GM13977 (cell line): Measurements from ENCODE around the gene HELZ.

Source experiments
- DNase-seq: peaks from one replicate; pipeline ENCODE4 v3.0.0; 2012; ENCODE audit warnings: low spot score
- in situ Hi-C: fragments of 300-500 bp; cut with MboI; formaldehyde crosslinking; loops from one replicate; pipeline ENCODE4 v1.12.0; 2022; ENCODE audit warnings: low sequenced_read_pairs, low pct_unique_long_range_greater_than_20kb, mixed read lengths, inconsistent platforms; ENCODE audit not compliant: unreplicated experiment
- TF ChIP-seq, protein P1 (sequence below): IDR thresholded peaks from 2 replicates; pipeline ENCODE4 v1.5.1; 2012; ENCODE audit warnings: mild to moderate bottlenecking, control low read depth; ENCODE audit not compliant: insufficient read depth; ENCODE audit errors: extremely low read depth, missing control alignments

The HELZ gene

DNA sequence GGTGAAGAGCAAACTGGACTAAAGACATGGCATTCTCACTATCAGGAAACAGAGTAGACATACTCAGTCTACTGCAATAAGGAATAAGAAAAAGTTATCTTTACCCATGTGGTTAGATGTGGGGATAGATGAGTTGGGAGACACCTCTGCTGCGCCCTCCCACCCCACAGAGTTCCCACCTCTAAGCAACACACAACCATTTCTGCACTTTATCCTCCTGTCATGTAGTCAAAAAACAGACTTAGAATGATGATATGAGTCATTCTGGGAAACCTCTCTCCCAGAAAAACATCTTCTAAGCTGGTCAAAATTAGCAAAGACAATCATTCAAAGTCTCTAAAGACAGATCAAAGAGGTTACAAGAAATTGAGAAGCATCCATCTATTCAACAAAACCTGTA, 105.7 kb downstream of the HELZ start:
- no peak for DNase-seq
- TF ChIP-seq, protein P1, sequence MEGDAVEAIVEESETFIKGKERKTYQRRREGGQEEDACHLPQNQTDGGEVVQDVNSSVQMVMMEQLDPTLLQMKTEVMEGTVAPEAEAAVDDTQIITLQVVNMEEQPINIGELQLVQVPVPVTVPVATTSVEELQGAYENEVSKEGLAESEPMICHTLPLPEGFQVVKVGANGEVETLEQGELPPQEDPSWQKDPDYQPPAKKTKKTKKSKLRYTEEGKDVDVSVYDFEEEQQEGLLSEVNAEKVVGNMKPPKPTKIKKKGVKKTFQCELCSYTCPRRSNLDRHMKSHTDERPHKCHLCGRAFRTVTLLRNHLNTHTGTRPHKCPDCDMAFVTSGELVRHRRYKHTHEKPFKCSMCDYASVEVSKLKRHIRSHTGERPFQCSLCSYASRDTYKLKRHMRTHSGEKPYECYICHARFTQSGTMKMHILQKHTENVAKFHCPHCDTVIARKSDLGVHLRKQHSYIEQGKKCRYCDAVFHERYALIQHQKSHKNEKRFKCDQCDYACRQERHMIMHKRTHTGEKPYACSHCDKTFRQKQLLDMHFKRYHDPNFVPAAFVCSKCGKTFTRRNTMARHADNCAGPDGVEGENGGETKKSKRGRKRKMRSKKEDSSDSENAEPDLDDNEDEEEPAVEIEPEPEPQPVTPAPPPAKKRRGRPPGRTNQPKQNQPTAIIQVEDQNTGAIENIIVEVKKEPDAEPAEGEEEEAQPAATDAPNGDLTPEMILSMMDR = no peak
- in situ Hi-C loops = no loop called here

DNA sequence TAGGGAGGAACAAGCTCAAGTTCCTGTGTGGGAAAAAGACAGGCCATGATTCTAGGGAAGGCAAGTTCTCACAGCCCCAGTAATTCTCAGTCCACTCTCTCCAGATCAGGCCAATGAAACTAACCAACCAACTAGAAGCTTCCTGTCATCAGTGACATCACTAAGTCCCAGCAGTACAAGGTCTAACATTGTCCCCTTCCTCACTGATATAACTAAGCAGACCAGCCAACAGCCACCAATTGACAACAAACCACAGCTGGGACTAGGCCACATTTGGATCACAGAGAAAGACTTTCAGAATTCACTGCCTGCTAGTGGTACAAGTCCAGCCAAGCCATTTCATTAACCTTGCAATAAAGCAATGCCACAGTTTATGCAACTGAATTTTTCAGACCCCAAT, 106.6 kb downstream of the HELZ start:
- TF ChIP-seq, protein P1 = no peak
- in situ Hi-C loops = no loop called here

DNA sequence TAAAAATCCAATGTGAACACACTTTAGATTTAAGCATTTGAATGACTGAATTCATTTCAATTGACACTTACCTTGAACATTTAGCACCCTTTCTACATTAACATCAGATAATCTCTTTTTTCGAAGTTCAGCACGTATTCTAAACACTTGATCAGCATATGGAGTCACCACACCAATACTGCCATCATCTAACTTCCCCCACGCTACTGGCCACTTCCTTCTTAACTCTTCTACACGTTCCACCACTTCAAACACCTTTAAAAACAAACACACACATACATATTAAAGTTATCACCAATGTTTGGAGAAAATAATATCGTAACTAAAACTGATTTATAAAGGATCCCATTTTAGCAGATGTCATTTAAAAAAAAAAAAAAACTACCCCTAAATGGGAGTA, 107.1 kb downstream of the HELZ start:
- no peak for DNase-seq
- in situ Hi-C loops = no loop called here
- TF ChIP-seq, protein P1 = no peak

More for the DNA sequence above, 106.6 kb downstream of the HELZ start:
- no peak for DNase-seq

DNA sequence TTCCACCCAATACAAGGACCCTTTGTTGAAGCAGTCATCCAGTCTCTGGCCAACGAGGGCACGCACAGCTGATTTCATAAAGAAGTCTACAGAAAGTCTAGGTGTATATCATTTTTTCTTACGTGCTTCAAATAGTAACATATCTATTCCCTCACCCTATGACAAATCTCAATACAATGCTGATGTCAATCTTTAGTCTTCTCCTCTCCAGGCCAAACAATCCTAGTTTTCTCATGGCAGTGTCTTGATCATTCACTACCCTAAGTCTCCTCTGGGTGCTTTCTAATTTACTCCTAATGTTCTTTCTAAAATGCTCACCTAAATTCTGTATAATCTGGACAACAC, 108.0 kb downstream of the HELZ start:
- in situ Hi-C loops = no loop called here
- no peak for DNase-seq
- TF ChIP-seq, protein P1 = no peak

DNA sequence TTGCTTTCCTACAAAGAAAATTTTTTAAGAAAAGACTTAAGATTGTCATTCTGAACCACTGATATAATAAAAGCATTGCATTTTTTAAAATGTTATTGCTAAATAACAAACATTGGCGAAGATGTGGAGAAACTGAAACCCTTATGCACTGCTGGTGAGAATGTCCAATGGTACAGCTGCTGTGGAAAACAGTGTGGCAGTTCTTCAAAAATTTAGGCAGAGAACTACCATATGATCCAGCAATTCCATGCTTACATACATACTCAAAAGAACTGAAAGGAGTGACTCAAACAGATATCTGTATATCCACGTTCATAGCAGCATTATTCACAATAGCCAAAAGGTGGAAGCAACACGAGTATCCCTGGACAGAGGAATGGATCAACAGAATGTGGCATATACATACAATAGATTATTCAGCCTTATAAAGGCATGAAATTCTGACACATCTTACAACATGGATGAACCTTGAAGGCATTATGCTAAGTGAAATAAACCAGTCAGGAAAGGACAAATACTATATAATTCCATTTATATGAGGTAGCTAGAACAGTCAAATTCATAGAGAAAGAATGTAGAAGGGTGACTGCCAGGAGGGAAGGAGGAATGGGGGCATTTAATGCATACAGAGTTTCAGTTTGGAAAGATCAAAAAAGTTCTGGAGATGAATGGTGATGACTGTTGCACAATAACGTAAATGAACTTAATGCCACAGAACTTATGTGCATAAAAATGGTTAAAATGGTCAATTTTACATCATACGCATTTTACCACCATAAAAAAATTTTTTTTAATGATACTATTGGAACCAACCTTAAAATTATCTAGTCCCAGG, 108.6 kb downstream of the HELZ start:
- TF ChIP-seq, protein P1 = no peak
- in situ Hi-C loops = no loop called here
- no peak for DNase-seq

DNA sequence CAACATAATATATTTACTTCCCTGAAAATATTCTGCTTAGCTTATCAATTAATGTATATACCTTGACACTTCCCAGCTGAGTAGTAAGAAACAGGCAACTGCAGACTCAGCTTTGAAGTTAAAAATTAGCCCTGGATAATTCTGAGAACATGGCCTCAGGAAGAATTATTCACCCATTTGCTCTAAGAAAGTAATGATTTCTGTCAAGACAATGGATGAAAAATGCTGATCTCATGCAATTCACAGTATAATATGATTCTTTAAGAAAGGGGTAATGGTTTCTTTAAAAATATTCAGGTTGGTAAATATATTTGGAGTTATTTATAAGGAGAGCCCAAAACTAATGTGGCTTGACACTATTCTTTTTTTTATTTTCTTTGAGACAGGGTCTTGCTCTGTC, 111.8 kb downstream of the HELZ start:
- DNase-seq = no peak
- in situ Hi-C loops = no loop called here
- TF ChIP-seq, protein P1 = no peak

DNA sequence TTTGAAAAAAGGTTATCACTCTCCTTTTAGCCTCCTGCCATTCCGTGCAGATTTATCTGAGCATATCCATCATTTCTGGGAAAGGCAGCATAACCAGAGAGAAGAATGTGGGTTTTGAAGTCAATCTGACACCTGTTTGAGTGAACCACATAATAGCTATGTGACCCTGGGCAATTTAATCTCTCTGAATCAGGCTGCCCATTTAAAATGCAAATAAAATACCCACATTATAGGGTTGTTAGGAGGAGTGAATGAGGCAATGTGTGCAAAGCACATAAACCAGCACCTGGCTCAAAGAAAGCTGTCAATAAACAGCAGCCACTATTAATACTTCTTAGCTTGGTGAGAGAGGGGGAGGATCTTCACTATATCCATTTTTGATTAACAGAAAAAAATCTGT, 112.6 kb downstream of the HELZ start:
- DNase-seq = no peak
- in situ Hi-C loops = no loop called here
- TF ChIP-seq, protein P1 = no peak
